ENCODE data around the gene RAD18. TPM values are rescaled to one million over a fixed set of nuclear protein-coding genes. Genes with fewer than 3 reads are reported as not detected.

RAD18 gene
- total RNA-seq, 4 donors from 2014 or later: 8.6 to 11.9 (median 9.7) TPM

DNA sequence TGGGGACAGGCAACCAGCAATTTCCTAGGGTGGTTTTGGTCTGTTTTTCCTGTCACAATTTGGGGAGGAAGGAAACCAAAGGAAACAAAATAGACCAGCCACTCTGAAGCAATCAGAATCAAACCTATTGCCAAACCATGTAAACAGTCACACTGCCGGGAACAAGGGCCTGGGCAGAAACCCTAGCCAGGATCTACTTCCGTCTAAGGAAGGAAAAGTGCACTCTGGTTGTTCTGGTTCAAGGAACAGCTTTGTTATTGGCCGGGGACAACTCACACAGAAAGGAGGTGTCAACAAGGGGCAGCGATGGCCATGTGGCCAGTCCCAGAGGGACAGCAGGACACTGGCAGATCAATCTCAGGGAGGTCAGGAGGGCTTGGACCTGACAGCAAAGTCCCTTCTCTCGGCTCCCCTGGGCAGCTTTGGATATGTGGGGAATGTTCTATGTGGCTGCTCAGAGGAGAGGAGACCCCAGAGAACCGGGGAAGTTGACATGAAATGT is 17.5 kb upstream of the RAD18 start:
- H3K4me1 ChIP-seq: peaks cover 0 to 10% (median 2%) of the 10 kb centered on the region in 4 donors
- no peak for TF ChIP-seq POLR2AphosphoS5 (IDR thresholded peaks at IDR 0.05)
- TF ChIP-seq, protein P1, sequence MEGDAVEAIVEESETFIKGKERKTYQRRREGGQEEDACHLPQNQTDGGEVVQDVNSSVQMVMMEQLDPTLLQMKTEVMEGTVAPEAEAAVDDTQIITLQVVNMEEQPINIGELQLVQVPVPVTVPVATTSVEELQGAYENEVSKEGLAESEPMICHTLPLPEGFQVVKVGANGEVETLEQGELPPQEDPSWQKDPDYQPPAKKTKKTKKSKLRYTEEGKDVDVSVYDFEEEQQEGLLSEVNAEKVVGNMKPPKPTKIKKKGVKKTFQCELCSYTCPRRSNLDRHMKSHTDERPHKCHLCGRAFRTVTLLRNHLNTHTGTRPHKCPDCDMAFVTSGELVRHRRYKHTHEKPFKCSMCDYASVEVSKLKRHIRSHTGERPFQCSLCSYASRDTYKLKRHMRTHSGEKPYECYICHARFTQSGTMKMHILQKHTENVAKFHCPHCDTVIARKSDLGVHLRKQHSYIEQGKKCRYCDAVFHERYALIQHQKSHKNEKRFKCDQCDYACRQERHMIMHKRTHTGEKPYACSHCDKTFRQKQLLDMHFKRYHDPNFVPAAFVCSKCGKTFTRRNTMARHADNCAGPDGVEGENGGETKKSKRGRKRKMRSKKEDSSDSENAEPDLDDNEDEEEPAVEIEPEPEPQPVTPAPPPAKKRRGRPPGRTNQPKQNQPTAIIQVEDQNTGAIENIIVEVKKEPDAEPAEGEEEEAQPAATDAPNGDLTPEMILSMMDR (IDR thresholded peaks at IDR 0.05): no peak
- no peak for TF ChIP-seq POLR2A (IDR thresholded peaks at IDR 0.05)
- no peak for TF ChIP-seq EP300 (IDR thresholded peaks at IDR 0.05; ENCODE audit: low read depth)
- in situ Hi-C loops (cut with MboI; ENCODE audit: low pct_ligation_motif_present in 1 of 4, low pct_unique_long_range_greater_than_20kb in 1 of 4, low sequenced_read_pairs in 3 of 4) (no loop called here), intact Hi-C loops (cut with DNase I; ENCODE audit: low total_unique reads) (no loop called here)
- peaks cover 8% of the 10 kb centered on the region for H3K27me3 ChIP-seq
- H3K9me3 ChIP-seq: no peaks in the 10 kb centered on the region
- no peak overlapping the region for H3K4me3 ChIP-seq
- H3K27ac ChIP-seq: no peak overlapping the region
- WGBS, 2 donors (ENCODE audit: low coverage in 1 of 2): 63 to 100% methylated on average over 1 to 6 of the region's 6 CpGs
- H3K36me3 ChIP-seq: no peaks in the 10 kb centered on the region
- DNase-seq: no peak

DNA sequence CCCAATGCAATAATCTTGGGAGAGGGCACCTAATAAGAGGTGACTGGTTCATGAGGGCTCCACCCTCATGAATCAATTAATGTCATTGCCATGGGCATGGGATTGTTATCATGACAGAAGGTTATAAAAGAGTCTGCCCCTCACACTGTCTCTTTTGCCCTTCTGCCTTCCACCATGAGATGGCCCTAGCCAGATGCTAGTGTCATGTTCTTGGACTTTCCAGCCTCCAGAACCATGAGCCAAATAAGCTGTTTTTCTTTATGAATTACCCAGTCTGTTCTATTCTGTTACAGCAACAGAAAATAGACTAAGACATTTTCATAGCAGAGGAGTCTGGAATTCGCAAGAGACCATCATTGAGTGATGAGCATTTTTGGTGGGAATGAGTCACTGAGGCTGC is 16.0 kb upstream of the RAD18 start:
- H3K27me3 ChIP-seq: peaks cover 8% of the 10 kb centered on the region
- no peaks in the 10 kb centered on the region for H3K9me3 ChIP-seq
- H3K27ac ChIP-seq: no peak overlapping the region
- no peaks in the 10 kb centered on the region for H3K36me3 ChIP-seq
- peaks cover 0 to 10% (median 2%) of the 10 kb centered on the region in 4 donors for H3K4me1 ChIP-seq
- 97 to 100% methylated on average over 1 of the region's 1 CpG for WGBS, 2 donors (ENCODE audit: low coverage in 1 of 2)
- in situ Hi-C loops (cut with MboI; ENCODE audit: low pct_ligation_motif_present in 1 of 4, low pct_unique_long_range_greater_than_20kb in 1 of 4, low sequenced_read_pairs in 3 of 4): loop anchor here in 2 of 4 donors (10.0 kb wide), 2 partner anchors 86 to 326 kb away; no protein-coding TSS in a partner anchor
- intact Hi-C loops (cut with DNase I; ENCODE audit: low total_unique reads): no loop called here
- H3K4me3 ChIP-seq: no peak overlapping the region
- no peak for DNase-seq
- TF ChIP-seq EP300 (IDR thresholded peaks at IDR 0.05; ENCODE audit: low read depth): no peak
- no peak for TF ChIP-seq POLR2A (IDR thresholded peaks at IDR 0.05)
- TF ChIP-seq, protein P1 (IDR thresholded peaks at IDR 0.05): no peak
- TF ChIP-seq POLR2AphosphoS5 (IDR thresholded peaks at IDR 0.05): no peak

DNA sequence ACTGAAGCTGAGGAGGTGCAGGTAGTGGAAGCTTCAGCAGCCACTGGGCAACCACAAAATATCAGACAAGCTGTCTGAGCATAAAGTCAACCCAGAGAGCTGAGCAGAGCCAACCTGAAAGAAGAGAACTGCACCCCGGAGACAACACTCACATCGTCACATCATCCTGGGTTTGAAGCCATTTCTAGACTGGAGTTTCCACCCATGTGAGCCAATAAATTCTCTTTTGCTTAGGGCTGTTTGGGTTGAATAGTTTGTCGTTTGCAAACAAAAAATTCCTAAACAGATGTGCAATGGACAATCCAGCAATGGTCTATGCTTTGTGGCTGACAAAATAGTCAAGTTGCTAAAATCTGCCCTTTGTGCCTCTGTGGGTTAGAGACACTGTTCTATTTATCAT is 15.3 kb upstream of the RAD18 start:
- no peaks in the 10 kb centered on the region for H3K36me3 ChIP-seq
- intact Hi-C loops (cut with DNase I; ENCODE audit: low total_unique reads) (no loop called here), in situ Hi-C loops (cut with MboI; ENCODE audit: low pct_ligation_motif_present in 1 of 4, low pct_unique_long_range_greater_than_20kb in 1 of 4, low sequenced_read_pairs in 3 of 4) (loop anchor here in 2 of 4 donors (10.0 kb wide), 2 partner anchors 86 to 326 kb away; no protein-coding TSS in a partner anchor)
- H3K9me3 ChIP-seq: no peaks in the 10 kb centered on the region
- TF ChIP-seq POLR2AphosphoS5 (IDR thresholded peaks at IDR 0.05) (no peak), POLR2A (IDR thresholded peaks at IDR 0.05) (no peak), EP300 (IDR thresholded peaks at IDR 0.05; ENCODE audit: low read depth) (no peak)
- TF ChIP-seq, protein P1 (IDR thresholded peaks at IDR 0.05): no peak
- no peak overlapping the region for H3K4me3 ChIP-seq
- H3K4me1 ChIP-seq: peaks cover 0 to 7% (median 2%) of the 10 kb centered on the region in 4 donors
- no peak for DNase-seq
- H3K27me3 ChIP-seq: peaks cover 8% of the 10 kb centered on the region
- 50 to 77% methylated on average over 1 to 3 of the region's 3 CpGs for WGBS, 2 donors (ENCODE audit: low coverage in 1 of 2)
- H3K27ac ChIP-seq: no peak overlapping the region

DNA sequence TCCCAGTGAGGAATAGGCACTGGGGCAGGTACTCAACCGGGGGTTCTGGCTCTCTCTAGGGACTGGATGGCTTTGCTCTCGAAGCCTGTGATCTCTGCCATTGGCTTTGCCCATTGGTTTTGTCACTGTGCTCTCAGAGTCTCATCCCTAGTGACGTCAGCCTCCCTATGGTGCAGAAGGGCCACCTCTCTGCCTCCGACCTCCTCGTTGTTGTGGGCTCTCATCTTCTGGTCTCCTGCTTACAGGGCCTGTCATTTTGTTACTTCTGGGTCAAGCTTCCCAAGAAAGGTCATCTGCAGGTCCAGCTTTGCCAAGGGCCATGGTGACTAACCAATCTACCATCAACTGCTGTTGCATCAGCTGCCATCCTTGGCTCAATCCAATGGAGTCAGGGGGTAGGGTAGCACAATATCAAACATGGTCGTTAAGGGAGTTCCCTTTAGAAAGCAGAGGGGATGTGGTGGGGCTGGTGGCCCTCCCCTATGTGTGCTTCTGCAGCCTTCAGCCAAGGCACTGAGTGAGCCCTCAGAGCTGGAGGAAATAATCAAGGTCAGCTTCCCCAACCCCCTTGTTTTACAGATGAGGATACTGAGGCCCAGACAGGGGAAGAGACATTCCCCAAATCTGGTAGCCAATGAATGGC is 13.4 kb upstream of the RAD18 start:
- peaks cover 8% of the 10 kb centered on the region for H3K27me3 ChIP-seq
- no peak overlapping the region for H3K4me3 ChIP-seq
- no peaks in the 10 kb centered on the region for H3K4me1 ChIP-seq
- in situ Hi-C loops (cut with MboI; ENCODE audit: low pct_ligation_motif_present in 1 of 4, low pct_unique_long_range_greater_than_20kb in 1 of 4, low sequenced_read_pairs in 3 of 4): loop anchor here in 2 of 4 donors (10.0 kb wide), 2 partner anchors 88 to 328 kb away; no protein-coding TSS in a partner anchor
- no peak overlapping the region for H3K27ac ChIP-seq
- 60 to 77% methylated on average over 2 to 6 of the region's 6 CpGs for WGBS, 2 donors (ENCODE audit: low coverage in 1 of 2)
- no peaks in the 10 kb centered on the region for H3K9me3 ChIP-seq
- no peak for DNase-seq
- TF ChIP-seq EP300 (IDR thresholded peaks at IDR 0.05; ENCODE audit: low read depth): no peak
- TF ChIP-seq, protein P1 (IDR thresholded peaks at IDR 0.05): no peak
- no peak for TF ChIP-seq POLR2AphosphoS5 (IDR thresholded peaks at IDR 0.05)
- no peak for TF ChIP-seq POLR2A (IDR thresholded peaks at IDR 0.05)
- intact Hi-C loops (cut with DNase I; ENCODE audit: low total_unique reads): no loop called here
- H3K36me3 ChIP-seq: no peaks in the 10 kb centered on the region

All from transverse colon (tissue), 4 donors.